HL-60 (cell line): ENCODE results near the gene ZNF862.

Experiments used
- CTCF ChIP-seq: IDR thresholded peaks from one replicate; pipeline ENCODE4 v1.5.1; 2011; ENCODE audit warnings: low read length, control low read depth, inconsistent platforms; ENCODE audit not compliant: insufficient read depth
- GABPA ChIP-seq: IDR thresholded peaks from 2 replicates; pipeline ENCODE4 v1.6.1; 2012; ENCODE audit warnings: low read depth
- POLR2AphosphoS5 ChIP-seq: IDR thresholded peaks from 2 replicates; pipeline ENCODE4 v1.6.1; 2012; ENCODE audit warnings: low read depth
- REST ChIP-seq: IDR thresholded peaks from 2 replicates; pipeline ENCODE4 v1.6.1; 2012; ENCODE audit warnings: low read depth; ENCODE audit not compliant: insufficient replicate concordance

DNA sequence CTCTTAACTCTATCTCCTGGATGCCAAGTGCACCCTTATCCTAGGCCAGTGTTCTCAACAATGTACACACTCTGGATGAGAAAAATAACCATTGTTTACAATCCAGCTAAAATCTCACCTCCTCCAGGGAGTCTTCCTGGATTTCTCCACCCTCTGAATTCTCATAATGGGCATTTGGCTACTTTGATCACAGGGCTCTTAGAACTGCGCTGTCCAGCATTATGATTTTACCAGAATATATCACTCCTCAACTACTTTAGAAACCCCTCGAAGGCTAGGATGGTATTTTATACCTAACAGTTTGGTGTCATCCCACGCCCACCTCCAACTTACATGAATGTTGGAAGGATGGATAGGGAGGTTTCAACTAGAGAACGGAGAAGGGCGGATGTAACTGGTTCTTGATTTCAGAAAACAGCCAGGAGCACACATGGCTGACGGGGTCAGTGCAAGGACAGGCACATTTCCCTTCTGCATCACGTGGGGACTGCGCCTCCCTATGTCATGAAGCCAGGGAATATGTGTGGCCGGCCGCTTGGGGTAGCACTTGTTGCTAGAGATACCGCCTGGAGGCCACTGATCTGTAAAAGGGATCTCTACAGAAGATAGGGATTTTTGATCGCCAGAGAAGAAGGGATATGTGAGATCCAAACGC lies 34.4 kb downstream of the ZNF862 start:
- TF ChIP-seq CTCF (no peak), POLR2AphosphoS5 (no peak), REST (no peak), GABPA (no peak)
